ENCODE measurements around the gene LHFPL6. TPM values are rescaled to one million over a fixed set of nuclear protein-coding genes. Genes with fewer than 3 reads are reported as not detected.

The LHFPL6 gene
- polyA plus RNA-seq, 3 donors = 0.14 to 0.59 (median 0.46) TPM

GRCh38 chr13:39605677-39606320 lies 2.8 kb upstream of the LHFPL6 start:
- H3K27me3 ChIP-seq (ENCODE audit: control insufficient read depth in 2 of 2, insufficient read depth in 2 of 2, low read length in 2 of 2) = peaks cover 4 to 32% of the 10 kb centered on the region in 2 donors

GRCh38 chr13:39604756-39605155 lies 1.8 kb upstream of the LHFPL6 start:
- H3K4me1 ChIP-seq (ENCODE audit: control insufficient read depth in 1 of 2, insufficient read depth in 2 of 2, low read length in 2 of 2) = peaks cover 14 to 17% of the 10 kb centered on the region in 2 donors
- no peak for DNase-seq
- no peaks in the 10 kb centered on the region for H3K36me3 Mint-ChIP-seq
- no peak overlapping the region for H2AFZ ChIP-seq (ENCODE audit: insufficient read depth, low read depth, low read length, poor library complexity, severe bottlenecking)
- peaks cover 0 to 4% (median 0%) of the 10 kb centered on the region in 7 donors for H3K9me3 Mint-ChIP-seq
- H3K9ac ChIP-seq (ENCODE audit: insufficient read depth, low read length, poor library complexity, severe bottlenecking) = no peak overlapping the region
- H3K27ac Mint-ChIP-seq = no peak overlapping the region
- H3K9me3 ChIP-seq (replicated peaks in 1 of 2; ENCODE audit: control insufficient read depth in 1 of 2, insufficient read depth in 1 of 2, low read length in 2 of 2) = no peaks in the 10 kb centered on the region
- no peak for TF ChIP-seq CTCF (IDR thresholded peaks at IDR 0.05)
- intact Hi-C loops (cut with micrococcal nuclease) = no loop called here
- H3K79me2 ChIP-seq (ENCODE audit: insufficient read depth, low read length) = no peaks in the 10 kb centered on the region
- H3K4me3 Mint-ChIP-seq = no peak overlapping the region
- H3K36me3 ChIP-seq (replicated peaks in 1 of 2; ENCODE audit: control insufficient read depth in 1 of 2, insufficient read depth in 2 of 2, low read length in 2 of 2) = no peaks in the 10 kb centered on the region
- no peak overlapping the region for H3K27ac ChIP-seq (ENCODE audit: low read depth in 1 of 2, low read length in 2 of 2)
- peaks cover 15% of the 10 kb centered on the region for H3K4me1 Mint-ChIP-seq
- peaks cover 25 to 42% (median 29%) of the 10 kb centered on the region in 3 donors for H3K27me3 Mint-ChIP-seq (ENCODE audit: low read depth in 3 of 3)
- no CpG with 5 or more reads among the region's 5 CpGs for WGBS (ENCODE audit: insufficient coverage)
- H3K4me3 ChIP-seq (replicated peaks in 1 of 3; ENCODE audit: low read depth in 2 of 3, low read length in 3 of 3) = no peak overlapping the region
- H3K27me3 ChIP-seq (ENCODE audit: control insufficient read depth in 2 of 2, insufficient read depth in 2 of 2, low read length in 2 of 2) = peaks cover 4 to 32% of the 10 kb centered on the region in 2 donors
- H3K4me2 ChIP-seq (replicated peaks; ENCODE audit: extremely low read depth, low read length, poor library complexity, severe bottlenecking) = no peak overlapping the region
- H4K20me1 ChIP-seq (ENCODE audit: insufficient read depth, low read length) = no peaks in the 10 kb centered on the region

More at GRCh38 chr13:39605677-39606320, 2.8 kb upstream of the LHFPL6 start:
- TF ChIP-seq CTCF (IDR thresholded peaks at IDR 0.05) = no peak
- H3K4me2 ChIP-seq (replicated peaks; ENCODE audit: extremely low read depth, low read length, poor library complexity, severe bottlenecking) = no peak overlapping the region
- WGBS (ENCODE audit: insufficient coverage) = no CpG with 5 or more reads among the region's 3 CpGs
- Mint-ChIP-seq H3K4me3 (no peak overlapping the region), H3K27ac (no peak overlapping the region), H3K9me3 (peaks cover 0 to 4% (median 0%) of the 10 kb centered on the region in 7 donors), H3K4me1 (peaks cover 15% of the 10 kb centered on the region), H3K27me3 (ENCODE audit: low read depth in 3 of 3) (peaks cover 25 to 40% (median 27%) of the 10 kb centered on the region in 3 donors), H3K36me3 (no peaks in the 10 kb centered on the region)
- H3K9me3 ChIP-seq (replicated peaks in 1 of 2; ENCODE audit: control insufficient read depth in 1 of 2, insufficient read depth in 1 of 2, low read length in 2 of 2) = no peaks in the 10 kb centered on the region
- H3K9ac ChIP-seq (ENCODE audit: insufficient read depth, low read length, poor library complexity, severe bottlenecking) = no peak overlapping the region
- peaks cover 14 to 17% of the 10 kb centered on the region in 2 donors for H3K4me1 ChIP-seq (ENCODE audit: control insufficient read depth in 1 of 2, insufficient read depth in 2 of 2, low read length in 2 of 2)
- H3K79me2 ChIP-seq (ENCODE audit: insufficient read depth, low read length) = no peaks in the 10 kb centered on the region
- H2AFZ ChIP-seq (ENCODE audit: insufficient read depth, low read depth, low read length, poor library complexity, severe bottlenecking) = no peak overlapping the region
- H3K27ac ChIP-seq (ENCODE audit: low read depth in 1 of 2, low read length in 2 of 2) = no peak overlapping the region
- no peaks in the 10 kb centered on the region for H4K20me1 ChIP-seq (ENCODE audit: insufficient read depth, low read length)
- no peaks in the 10 kb centered on the region for H3K36me3 ChIP-seq (replicated peaks in 1 of 2; ENCODE audit: control insufficient read depth in 1 of 2, insufficient read depth in 2 of 2, low read length in 2 of 2)
- H3K4me3 ChIP-seq (replicated peaks in 1 of 3; ENCODE audit: low read depth in 2 of 3, low read length in 3 of 3) = no peak overlapping the region
- intact Hi-C loops (cut with micrococcal nuclease) = no loop called here
- DNase-seq = no peak

Measured in CD14-positive monocyte (primary cell).